Trophoblast cell (in vitro differentiated cells and primary cell): ENCODE data around the gene MYO16.

Experiments
- DNase-seq, 2 donors: peaks; one replicate each; pipeline ENCODE4 v3.0.0-alpha.2; 2016
- H2AFZ ChIP-seq: 2 replicates; pipeline ENCODE4 v1.6.1; 2013; ENCODE audit warnings: low read length, moderate library complexity, mild to moderate bottlenecking; ENCODE audit not compliant: insufficient read depth, poor library complexity
- H2AK5ac ChIP-seq: 2 replicates; pipeline ENCODE4 v1.6.1; 2013; ENCODE audit warnings: mild to moderate bottlenecking, low read length
- H2BK120ac ChIP-seq: 2 replicates; pipeline ENCODE4 v1.6.1; 2013; ENCODE audit warnings: low read length, mild to moderate bottlenecking, moderate library complexity; ENCODE audit not compliant: insufficient read depth, poor library complexity
- H2BK12ac ChIP-seq: 2 replicates; pipeline ENCODE4 v1.6.1; 2013; ENCODE audit warnings: mild to moderate bottlenecking, low read length, moderate library complexity
- H2BK5ac ChIP-seq: 2 replicates; pipeline ENCODE4 v1.6.1; 2013; ENCODE audit warnings: low read length, low read depth, moderate library complexity, mild to moderate bottlenecking; ENCODE audit not compliant: poor library complexity
- H3K14ac ChIP-seq: 2 replicates; pipeline ENCODE4 v1.6.1; 2013; ENCODE audit warnings: mild to moderate bottlenecking, low read length
- H3K18ac ChIP-seq: 2 replicates; pipeline ENCODE4 v1.6.1; 2013; ENCODE audit warnings: mild to moderate bottlenecking, low read length
- H3K23ac ChIP-seq: 2 replicates; pipeline ENCODE4 v1.6.1; 2013; ENCODE audit warnings: low read length
- H3K27ac ChIP-seq: 2 replicates; pipeline ENCODE4 v1.5.1; 2013; ENCODE audit warnings: low read depth, mild to moderate bottlenecking, inconsistent platforms, low read length, moderate library complexity
- H3K27me3 ChIP-seq: 2 replicates; pipeline ENCODE4 v1.6.1; 2013; ENCODE audit warnings: inconsistent platforms, mild to moderate bottlenecking, low read length, moderate library complexity; ENCODE audit not compliant: insufficient read depth
- H3K36me3 ChIP-seq, 2 experiments: 1 replicate in 1 of 2; 2 replicates in 1 of 2; pipeline ENCODE4 v1.6.1; 2013; ENCODE audit warnings: low read length in 2 of 2, mild to moderate bottlenecking in 2 of 2, moderate library complexity in 1 of 2; ENCODE audit not compliant: insufficient read depth in 2 of 2, control insufficient read depth in 1 of 2
- H3K4ac ChIP-seq: 2 replicates; pipeline ENCODE4 v1.6.1; 2013; ENCODE audit warnings: low read depth, mild to moderate bottlenecking, low read length, moderate library complexity
- H3K4me1 ChIP-seq, 2 experiments: 1 replicate in 1 of 2; 2 replicates in 1 of 2; pipeline ENCODE4 v1.6.1; 2013; ENCODE audit warnings: low read length in 2 of 2, mild to moderate bottlenecking in 2 of 2, moderate library complexity in 1 of 2; ENCODE audit not compliant: insufficient read depth in 2 of 2, control insufficient read depth in 1 of 2
- H3K4me2 ChIP-seq: 2 replicates; pipeline ENCODE4 v1.6.1; 2013; ENCODE audit warnings: inconsistent platforms, mild to moderate bottlenecking, low read length, moderate library complexity
- H3K4me3 ChIP-seq: 2 replicates; pipeline ENCODE4 v1.5.1; 2013; ENCODE audit warnings: mild to moderate bottlenecking, low read depth, low read length, inconsistent platforms
- H3K79me1 ChIP-seq: one replicate; pipeline ENCODE4 v1.6.1; 2013; ENCODE audit warnings: low read length
- H3K79me2 ChIP-seq: 2 replicates; pipeline ENCODE4 v1.6.1; 2013; ENCODE audit warnings: low read length, mild to moderate bottlenecking; ENCODE audit not compliant: control insufficient read depth, insufficient read depth, poor library complexity
- H3K9ac ChIP-seq: 2 replicates; pipeline ENCODE4 v1.6.1; 2013; ENCODE audit warnings: mild to moderate bottlenecking, low read length
- H3K9me3 ChIP-seq: 2 replicates; pipeline ENCODE4 v1.6.1; 2013; ENCODE audit warnings: low read depth, mild to moderate bottlenecking, control low read depth, inconsistent platforms, low read length; ENCODE audit not compliant: insufficient read depth
- H4K12ac ChIP-seq: 2 replicates; pipeline ENCODE4 v1.6.1; 2013; ENCODE audit warnings: low read depth, mild to moderate bottlenecking, low read length, moderate library complexity
- H4K8ac ChIP-seq: 2 replicates; pipeline ENCODE4 v1.6.1; 2013; ENCODE audit warnings: low read depth, mild to moderate bottlenecking, low read length, moderate library complexity
- H4K91ac ChIP-seq: one replicate; pipeline ENCODE4 v1.6.1; 2013; ENCODE audit warnings: low read depth, mild to moderate bottlenecking, low read length, moderate library complexity
- WGBS: extraction: QIAGEN DNeasy Blood & Tissue Kit; methylation state at CpG from one replicate; pipeline ENCODE4 v1.1.7; 2013; ENCODE audit warnings: missing lambda C conversion rate; ENCODE audit not compliant: insufficient read length, insufficient coverage; ENCODE audit errors: extremely low coverage; 5-methylcytosine and 5-hydroxymethylcytosine counted together

Gene MYO16

GRCh38 chr13:109119896-109120295, 490.5 kb downstream of the MYO16 start:
- H3K9ac ChIP-seq, result no peak overlapping the region
- H3K27ac ChIP-seq, result no peak overlapping the region
- no peak overlapping the region for H4K91ac ChIP-seq
- H4K8ac ChIP-seq, result no peak overlapping the region
- no peak overlapping the region for H3K4me3 ChIP-seq
- H2BK12ac ChIP-seq, result no peak overlapping the region
- H3K27me3 ChIP-seq, result no peaks in the 10 kb centered on the region
- H3K36me3 ChIP-seq, result no peaks in the 10 kb centered on the region
- DNase-seq, result no peak
- H3K14ac ChIP-seq, result no peak overlapping the region
- no peak overlapping the region for H2BK120ac ChIP-seq
- no peaks in the 10 kb centered on the region for H3K79me2 ChIP-seq
- no peak overlapping the region for H4K12ac ChIP-seq
- no peak overlapping the region for H3K23ac ChIP-seq
- WGBS, result no CpG with 5 or more reads among the region's 1 CpG
- H2AK5ac ChIP-seq, result no peak overlapping the region
- no peaks in the 10 kb centered on the region for H3K9me3 ChIP-seq
- no peak overlapping the region for H2BK5ac ChIP-seq
- H3K4ac ChIP-seq, result no peak overlapping the region
- H3K79me1 ChIP-seq, result no peaks in the 10 kb centered on the region
- H3K4me1 ChIP-seq, result no peaks in the 10 kb centered on the region
- no peak overlapping the region for H2AFZ ChIP-seq
- H3K18ac ChIP-seq, result no peak overlapping the region
- H3K4me2 ChIP-seq, result no peak overlapping the region

- no peak for DNase-seq
- H2AFZ ChIP-seq, result no peak overlapping the region
- H3K36me3 ChIP-seq, result no peaks in the 10 kb centered on the region
These were observed 492.4 kb downstream of the MYO16 start for GRCh38 chr13:109121826-109122225.

GRCh38 chr13:109123971-109124370, 494.6 kb downstream of the MYO16 start:
- Histone ChIP-seq H2AK5ac (no peak overlapping the region), H3K79me2 (no peaks in the 10 kb centered on the region), H4K8ac (no peak overlapping the region), H3K4ac (no peak overlapping the region), H3K18ac (no peak overlapping the region), H2BK120ac (no peak overlapping the region), H3K23ac (no peak overlapping the region), H3K4me3 (no peak overlapping the region), H3K9ac (no peak overlapping the region), H3K9me3 (no peaks in the 10 kb centered on the region), H4K12ac (no peak overlapping the region), H3K79me1 (no peaks in the 10 kb centered on the region), H3K14ac (no peak overlapping the region), H3K4me2 (no peak overlapping the region), H3K36me3 (no peaks in the 10 kb centered on the region), H2AFZ (no peak overlapping the region), H3K27ac (no peak overlapping the region), H3K4me1 (no peaks in the 10 kb centered on the region), H4K91ac (no peak overlapping the region), H2BK5ac (no peak overlapping the region), H2BK12ac (no peak overlapping the region), H3K27me3 (no peaks in the 10 kb centered on the region)
- WGBS, result no CpG with 5 or more reads among the region's 2 CpGs
- no peak for DNase-seq

More at GRCh38 chr13:109121826-109122225, 492.4 kb downstream of the MYO16 start:
- H4K12ac ChIP-seq, result no peak overlapping the region
- no peak overlapping the region for H3K4me2 ChIP-seq
- H3K4ac ChIP-seq, result no peak overlapping the region
- H3K79me2 ChIP-seq, result no peaks in the 10 kb centered on the region
- H3K27me3 ChIP-seq, result no peaks in the 10 kb centered on the region
- no peaks in the 10 kb centered on the region for H3K4me1 ChIP-seq
- H3K14ac ChIP-seq, result no peak overlapping the region
- H3K9ac ChIP-seq, result no peak overlapping the region
- H3K23ac ChIP-seq, result no peak overlapping the region
- no CpG with 5 or more reads among the region's 5 CpGs for WGBS
- no peak overlapping the region for H2BK5ac ChIP-seq
- no peak overlapping the region for H3K18ac ChIP-seq
- H4K91ac ChIP-seq, result no peak overlapping the region
- no peaks in the 10 kb centered on the region for H3K79me1 ChIP-seq
- no peak overlapping the region for H2BK120ac ChIP-seq
- no peaks in the 10 kb centered on the region for H3K9me3 ChIP-seq
- H2AK5ac ChIP-seq, result no peak overlapping the region
- H4K8ac ChIP-seq, result no peak overlapping the region
- no peak overlapping the region for H2BK12ac ChIP-seq
- no peak overlapping the region for H3K27ac ChIP-seq
- no peak overlapping the region for H3K4me3 ChIP-seq

- H3K23ac ChIP-seq, result no peak overlapping the region
- no peak overlapping the region for H4K91ac ChIP-seq
- H2BK12ac ChIP-seq, result no peak overlapping the region
- no CpG with 5 or more reads among the region's 5 CpGs for WGBS
- H3K18ac ChIP-seq, result no peak overlapping the region
- H3K9me3 ChIP-seq, result no peaks in the 10 kb centered on the region
- no peaks in the 10 kb centered on the region for H3K27me3 ChIP-seq
- H2AFZ ChIP-seq, result no peak overlapping the region
- no peaks in the 10 kb centered on the region for H3K36me3 ChIP-seq
- H3K79me1 ChIP-seq, result no peaks in the 10 kb centered on the region
- H2BK5ac ChIP-seq, result no peak overlapping the region
- no peak overlapping the region for H2BK120ac ChIP-seq
- H3K4me3 ChIP-seq, result no peak overlapping the region
- no peak overlapping the region for H3K27ac ChIP-seq
- no peaks in the 10 kb centered on the region for H3K79me2 ChIP-seq
- no peak overlapping the region for H4K8ac ChIP-seq
- no peak overlapping the region for H3K4me2 ChIP-seq
- no peak overlapping the region for H3K14ac ChIP-seq
- no peak overlapping the region for H3K9ac ChIP-seq
- no peaks in the 10 kb centered on the region for H3K4me1 ChIP-seq
- no peak overlapping the region for H3K4ac ChIP-seq
- DNase-seq, result no peak
- H2AK5ac ChIP-seq, result no peak overlapping the region
- no peak overlapping the region for H4K12ac ChIP-seq
These were observed 496.8 kb downstream of the MYO16 start for GRCh38 chr13:109126178-109126577.
